ENCODE data around the gene KCNC2. TPM values are rescaled to one million over a fixed set of nuclear protein-coding genes. Genes with fewer than 3 reads are reported as not detected.

KCNC2 gene
- total RNA-seq, 2 donors from 2014 or later = not detected

DNA sequence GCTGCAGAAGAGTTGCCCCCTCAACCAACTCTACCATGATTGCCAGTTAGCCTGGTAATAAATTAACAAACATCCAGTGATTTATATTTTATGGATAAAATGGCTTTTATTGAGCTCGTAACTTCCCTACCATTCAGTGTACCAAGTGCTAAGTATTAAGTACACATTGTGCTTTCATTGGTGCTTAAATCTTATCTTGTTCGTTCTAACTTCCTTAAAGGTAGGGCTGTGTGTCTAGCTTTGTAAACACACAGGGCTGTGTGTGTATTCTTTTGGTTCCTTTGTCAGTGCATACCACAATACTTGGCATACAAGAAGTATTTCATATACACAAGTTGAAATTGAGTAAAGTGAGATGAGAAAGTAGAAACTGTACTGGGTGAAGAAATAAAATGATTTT lies 80.4 kb downstream of the KCNC2 start:
- TF ChIP-seq CTCF (conservative IDR thresholded peaks at IDR 0.05) = no peak
- H3K9me3 ChIP-seq (ENCODE audit: control insufficient read depth, low read length) = no peaks in the 10 kb centered on the region
- Mint-ChIP-seq H3K4me3 (no peak overlapping the region), H3K27ac (no peak overlapping the region), H3K4me1 (no peaks in the 10 kb centered on the region), H3K27me3 (ENCODE audit: insufficient read depth) (no peaks in the 10 kb centered on the region), H3K9me3 (no peaks in the 10 kb centered on the region), H3K36me3 (ENCODE audit: low read depth) (no peaks in the 10 kb centered on the region)
- no peak for DNase-seq
- peaks cover 6% of the 10 kb centered on the region for H3K4me1 ChIP-seq (ENCODE audit: control insufficient read depth, insufficient read depth, low read length)
- WGBS, 2 experiments (ENCODE audit: insufficient coverage in 1 of 2, insufficient read length in 1 of 2) = 85% methylated on average over 2 of the region's 2 CpGs; no CpG with 5 or more reads in 1 of the 2 experiments
- H3K27ac ChIP-seq (ENCODE audit: low read depth, low read length) = no peak overlapping the region
- H3K9ac ChIP-seq (ENCODE audit: extremely low read depth, low read length, poor library complexity, severe bottlenecking) = no peak overlapping the region
- H3K27me3 ChIP-seq (ENCODE audit: control insufficient read depth, insufficient read depth, low read length, poor library complexity, severe bottlenecking) = no peaks in the 10 kb centered on the region
- no peak overlapping the region for H3K4me3 ChIP-seq (ENCODE audit: low read length)
- no peaks in the 10 kb centered on the region for H3K36me3 ChIP-seq (ENCODE audit: control insufficient read depth, insufficient read depth, low read length)

GRCh38 chr12:75121036-75121705 lies 88.5 kb downstream of the KCNC2 start:
- Mint-ChIP-seq H3K36me3 (ENCODE audit: low read depth) (no peaks in the 10 kb centered on the region), H3K27ac (no peak overlapping the region), H3K27me3 (ENCODE audit: insufficient read depth) (no peaks in the 10 kb centered on the region), H3K4me1 (no peaks in the 10 kb centered on the region), H3K4me3 (no peak overlapping the region), H3K9me3 (no peaks in the 10 kb centered on the region)
- no peaks in the 10 kb centered on the region for H3K4me1 ChIP-seq (ENCODE audit: control insufficient read depth, insufficient read depth, low read length)
- no peak for DNase-seq
- no peaks in the 10 kb centered on the region for H3K9me3 ChIP-seq (ENCODE audit: control insufficient read depth, low read length)
- H3K27me3 ChIP-seq (ENCODE audit: control insufficient read depth, insufficient read depth, low read length, poor library complexity, severe bottlenecking) = no peaks in the 10 kb centered on the region
- H3K36me3 ChIP-seq (ENCODE audit: control insufficient read depth, insufficient read depth, low read length) = no peaks in the 10 kb centered on the region
- TF ChIP-seq CTCF (conservative IDR thresholded peaks at IDR 0.05) = no peak
- WGBS, 2 experiments (ENCODE audit: insufficient coverage in 1 of 2, insufficient read length in 1 of 2) = 88 to 96% methylated on average over 2 of the region's 2 CpGs
- no peak overlapping the region for H3K27ac ChIP-seq (ENCODE audit: low read depth, low read length)
- H3K4me3 ChIP-seq (ENCODE audit: low read length) = no peak overlapping the region
- no peak overlapping the region for H3K9ac ChIP-seq (ENCODE audit: extremely low read depth, low read length, poor library complexity, severe bottlenecking)

- Histone ChIP-seq H3K9me3 (ENCODE audit: control insufficient read depth, low read length) (no peaks in the 10 kb centered on the region), H3K36me3 (ENCODE audit: control insufficient read depth, insufficient read depth, low read length) (no peaks in the 10 kb centered on the region), H3K27me3 (ENCODE audit: control insufficient read depth, insufficient read depth, low read length, poor library complexity, severe bottlenecking) (no peaks in the 10 kb centered on the region), H3K27ac (ENCODE audit: low read depth, low read length) (no peak overlapping the region), H3K9ac (ENCODE audit: extremely low read depth, low read length, poor library complexity, severe bottlenecking) (no peak overlapping the region), H3K4me1 (ENCODE audit: control insufficient read depth, insufficient read depth, low read length) (no peaks in the 10 kb centered on the region), H3K4me3 (ENCODE audit: low read length) (no peak overlapping the region)
- Mint-ChIP-seq H3K27ac (no peak overlapping the region), H3K9me3 (no peaks in the 10 kb centered on the region), H3K4me3 (no peak overlapping the region), H3K4me1 (no peaks in the 10 kb centered on the region), H3K27me3 (ENCODE audit: insufficient read depth) (no peaks in the 10 kb centered on the region), H3K36me3 (ENCODE audit: low read depth) (no peaks in the 10 kb centered on the region)
- no peak for TF ChIP-seq CTCF (conservative IDR thresholded peaks at IDR 0.05)
- 86 to 100% methylated on average over 1 of the region's 1 CpG for WGBS, 2 experiments (ENCODE audit: insufficient coverage in 1 of 2, insufficient read length in 1 of 2)
- DNase-seq = no peak
Observed at GRCh38 chr12:75120311-75120711, 89.3 kb downstream of the KCNC2 start.
